ENCODE measurements around the gene CYTH4.

GRCh38 chr22:37353839-37354238 lies 71.5 kb downstream of the CYTH4 start:
- TF ChIP-seq RAD21 (IDR thresholded peaks at IDR 0.05; ENCODE audit: insufficient read depth, low read depth, low read length) (no peak), TAF1 (IDR thresholded peaks at IDR 0.05; ENCODE audit: borderline replicate concordance, low read depth, low read length) (no peak), ZNF274 (IDR thresholded peaks at IDR 0.05; ENCODE audit: insufficient read depth, insufficient read length) (no peak), KAT2A (conservative IDR thresholded peaks at IDR 0.05; ENCODE audit: control insufficient read depth, low read depth, low read length) (no peak), CHD2 (IDR thresholded peaks at IDR 0.05; ENCODE audit: borderline replicate concordance, low read depth, low read length) (no peak), SMC3 (IDR thresholded peaks at IDR 0.05; ENCODE audit: borderline replicate concordance, low read length) (no peak), SP1 (IDR thresholded peaks at IDR 0.05; ENCODE audit: low read depth, low read length) (no peak), SIN3A (IDR thresholded peaks at IDR 0.05; ENCODE audit: low read depth, low read length) (no peak), BACH1 (IDR thresholded peaks at IDR 0.05; ENCODE audit: borderline replicate concordance) (no peak), RELA (IDR thresholded peaks at IDR 0.05; ENCODE audit: borderline replicate concordance, partially characterized antibody) (no peak)
- TF ChIP-seq, protein P1, sequence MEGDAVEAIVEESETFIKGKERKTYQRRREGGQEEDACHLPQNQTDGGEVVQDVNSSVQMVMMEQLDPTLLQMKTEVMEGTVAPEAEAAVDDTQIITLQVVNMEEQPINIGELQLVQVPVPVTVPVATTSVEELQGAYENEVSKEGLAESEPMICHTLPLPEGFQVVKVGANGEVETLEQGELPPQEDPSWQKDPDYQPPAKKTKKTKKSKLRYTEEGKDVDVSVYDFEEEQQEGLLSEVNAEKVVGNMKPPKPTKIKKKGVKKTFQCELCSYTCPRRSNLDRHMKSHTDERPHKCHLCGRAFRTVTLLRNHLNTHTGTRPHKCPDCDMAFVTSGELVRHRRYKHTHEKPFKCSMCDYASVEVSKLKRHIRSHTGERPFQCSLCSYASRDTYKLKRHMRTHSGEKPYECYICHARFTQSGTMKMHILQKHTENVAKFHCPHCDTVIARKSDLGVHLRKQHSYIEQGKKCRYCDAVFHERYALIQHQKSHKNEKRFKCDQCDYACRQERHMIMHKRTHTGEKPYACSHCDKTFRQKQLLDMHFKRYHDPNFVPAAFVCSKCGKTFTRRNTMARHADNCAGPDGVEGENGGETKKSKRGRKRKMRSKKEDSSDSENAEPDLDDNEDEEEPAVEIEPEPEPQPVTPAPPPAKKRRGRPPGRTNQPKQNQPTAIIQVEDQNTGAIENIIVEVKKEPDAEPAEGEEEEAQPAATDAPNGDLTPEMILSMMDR (IDR thresholded peaks at IDR 0.05 in 2 of 3, conservative IDR thresholded peaks at IDR 0.05 in 1 of 3; ENCODE audit: control insufficient read depth in 2 of 3, extremely low read depth in 1 of 3, insufficient read depth in 1 of 3, low read depth in 3 of 3, low read length in 3 of 3) = no peak

Measured in GM12878 (cell line).